Stimulated activated naive CD8-positive, alpha-beta T cell treated with anti-CD3 and anti-CD28 coated beads, Interleukin-15, Interleukin-2, amounts not matched to agents 100 U/mL and 50 U/mL, for 24 hours (primary cell): ENCODE results near the gene HOXD8.

ENCODE experiments used
- ATAC-seq: fragments of 150-1000 bp; cut with Tn5 transposase; one replicate; pipeline ENCODE4 v1.10.0; 2021
- DNase-seq: peaks from one replicate; pipeline ENCODE4 v3.0.0; 2021

HOXD8 gene

GRCh38 chr2:176103742-176104315 lies 25.7 kb upstream of the HOXD8 start:
- no peak for ATAC-seq
- no peak for DNase-seq

- no peak for DNase-seq
- ATAC-seq = peak; percentile 26
Measured at GRCh38 chr2:176104316-176105077, 25.0 kb upstream of the HOXD8 start.

DNA sequence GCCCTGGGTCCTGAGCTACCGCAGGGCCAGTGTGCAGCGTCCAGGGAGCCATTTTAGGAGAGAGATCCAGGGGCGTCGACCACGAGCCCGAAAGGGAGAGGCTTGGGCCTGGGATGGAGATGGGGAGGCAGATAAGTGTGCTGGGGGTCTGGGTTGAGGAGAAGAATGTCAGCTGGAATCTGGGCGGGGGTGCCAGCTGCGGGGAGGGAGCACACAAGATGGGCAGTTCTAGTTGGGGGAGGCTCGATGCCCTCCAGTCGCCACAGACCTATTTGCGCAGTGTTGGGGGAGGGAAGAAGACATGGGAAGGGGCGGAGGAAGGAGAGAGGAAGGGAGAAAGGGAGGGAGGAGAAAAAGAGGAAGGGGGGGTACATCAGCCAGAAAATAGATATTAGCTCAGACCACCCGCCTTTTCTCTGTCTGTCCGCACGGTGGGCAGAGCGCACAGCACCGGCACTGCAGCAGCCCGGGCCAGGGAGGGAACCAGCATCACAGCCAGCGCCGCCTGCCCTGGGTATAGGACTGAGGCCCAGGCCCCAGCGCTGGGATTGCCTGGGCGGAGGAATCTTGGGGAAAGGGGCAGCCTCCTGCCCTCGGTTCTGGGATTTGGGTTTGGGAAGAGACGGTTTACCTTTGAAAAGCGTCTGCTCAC lies 24.3 kb upstream of the HOXD8 start:
- ATAC-seq (no peak), DNase-seq (no peak)

DNA sequence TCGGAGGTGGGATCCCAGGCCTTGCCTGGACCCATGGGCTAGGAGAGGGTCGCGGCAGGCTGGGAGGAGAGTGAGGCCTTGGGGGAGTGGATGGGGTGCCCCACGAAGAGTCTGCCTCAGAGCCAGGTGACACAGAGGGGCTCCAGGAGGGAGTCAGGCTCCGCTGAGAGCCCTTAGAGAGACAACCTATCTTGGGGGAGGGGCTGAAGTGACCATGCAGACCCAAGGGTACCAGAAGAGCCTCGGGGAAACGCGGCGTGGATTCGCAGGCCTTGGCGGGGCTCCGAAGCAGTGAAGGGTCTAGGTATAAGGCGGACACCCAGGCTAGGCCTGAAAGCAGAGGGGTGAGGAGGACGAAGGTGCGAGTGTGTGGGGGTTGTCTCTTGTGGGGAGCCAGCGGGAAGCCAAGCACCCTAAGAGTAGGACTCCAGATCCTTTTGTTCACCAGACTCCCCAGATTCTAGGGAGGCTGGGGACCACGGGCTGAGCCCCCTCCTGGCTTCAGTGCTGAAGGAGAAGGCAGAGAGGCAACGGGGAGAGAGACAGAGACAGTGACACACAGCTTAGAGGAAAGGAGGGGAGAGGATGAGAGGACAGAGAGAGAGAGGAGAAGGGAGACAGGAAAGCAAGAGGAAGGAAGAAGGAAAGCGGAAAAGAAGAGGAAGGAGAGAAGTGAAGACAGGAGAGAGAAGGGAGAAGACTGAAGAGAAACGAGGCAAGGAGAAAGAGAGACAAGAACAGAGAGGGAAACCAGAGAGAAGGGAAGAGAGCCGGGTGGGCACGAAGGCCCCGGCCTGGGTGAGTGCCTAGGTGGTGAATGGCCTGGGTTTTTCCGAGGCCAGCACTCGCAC lies 23.6 kb upstream of the HOXD8 start:
- DNase-seq (no peak), ATAC-seq (no peak)

GRCh38 chr2:176106581-176107539 lies 22.6 kb upstream of the HOXD8 start, which contains the start of gene HOXD11:
HOXD11 (plus strand) TSS chr2:176107280; CDS start chr2:176107356, 76 bp downstream.
- DNase-seq (no peak), ATAC-seq (peak; percentile 27)

DNA sequence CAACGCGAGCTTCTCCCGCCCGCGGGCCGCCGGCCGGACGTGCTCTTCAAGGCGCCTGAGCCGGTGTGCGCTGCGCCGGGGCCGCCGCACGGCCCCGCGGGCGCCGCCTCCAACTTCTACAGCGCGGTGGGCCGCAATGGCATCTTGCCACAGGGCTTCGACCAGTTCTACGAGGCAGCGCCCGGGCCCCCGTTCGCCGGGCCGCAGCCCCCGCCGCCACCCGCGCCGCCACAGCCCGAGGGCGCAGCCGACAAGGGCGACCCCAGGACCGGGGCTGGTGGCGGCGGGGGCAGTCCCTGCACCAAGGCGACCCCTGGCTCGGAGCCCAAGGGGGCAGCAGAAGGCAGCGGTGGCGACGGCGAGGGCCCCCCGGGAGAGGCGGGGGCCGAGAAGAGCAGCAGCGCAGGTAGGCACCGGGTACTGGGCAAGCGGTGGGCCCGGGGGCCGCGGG lies 21.7 kb upstream of the HOXD8 start:
- DNase-seq = no peak

DNA sequence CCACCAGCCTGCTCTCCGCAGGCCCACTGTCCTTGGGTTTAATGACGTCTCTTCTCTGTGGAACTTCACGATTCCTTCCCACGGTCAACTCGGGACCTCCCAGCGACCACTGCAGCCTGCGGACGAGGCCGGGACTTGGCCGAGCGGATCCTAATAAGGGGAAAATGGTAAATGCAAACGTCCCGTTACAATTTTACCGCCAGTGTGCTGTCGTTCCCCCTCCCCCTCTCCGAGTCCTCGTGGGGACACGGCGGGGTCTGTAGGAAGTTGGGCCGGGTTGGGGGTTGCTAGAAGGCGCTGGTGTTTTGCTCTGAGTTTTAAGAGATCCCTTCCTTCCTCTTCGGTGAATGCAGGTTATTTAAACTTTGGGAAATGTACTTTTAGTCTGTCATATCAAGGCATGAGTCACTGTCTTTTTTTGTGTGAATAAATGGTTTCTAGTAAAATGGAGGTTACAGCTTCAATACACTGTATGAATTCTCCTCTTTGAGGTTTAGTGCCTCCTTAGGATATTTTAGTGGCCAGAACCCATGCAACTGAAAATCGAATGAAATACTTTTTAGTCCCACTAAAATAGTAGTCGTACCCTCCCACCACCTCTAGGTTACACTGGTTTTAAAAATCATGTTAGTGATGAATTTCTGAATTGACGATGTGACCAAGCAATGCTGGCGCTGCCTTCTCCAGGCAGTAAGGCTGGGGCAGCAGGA lies 20.2 kb upstream of the HOXD8 start:
- ATAC-seq = no peak
- no peak for DNase-seq

More for the DNA sequence above, 21.7 kb upstream of the HOXD8 start:
- ATAC-seq = no peak

GRCh38 chr2:176109946-176110345 lies 19.6 kb upstream of the HOXD8 start:
- DNase-seq = no peak
- no peak for ATAC-seq

- ATAC-seq (no peak), DNase-seq (no peak)
Measured at GRCh38 chr2:176110415-176111308, 18.8 kb upstream of the HOXD8 start.

DNA sequence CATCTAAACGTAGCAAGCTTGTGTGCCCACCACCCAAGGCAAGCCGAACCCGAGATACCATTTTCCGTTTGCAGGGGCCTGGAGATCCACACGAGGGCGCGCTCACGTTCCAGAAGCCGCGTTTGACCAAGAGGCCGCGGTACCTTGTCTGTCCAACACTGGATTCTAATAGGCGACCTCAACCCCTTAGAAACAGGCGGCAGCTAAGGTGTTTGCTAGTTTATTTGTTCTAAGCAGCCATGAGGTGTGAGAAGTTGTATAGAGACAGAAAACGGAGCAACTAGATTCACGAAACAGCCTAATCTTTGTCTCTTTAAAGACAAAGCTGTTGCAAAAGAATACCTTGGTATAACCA lies 18.2 kb upstream of the HOXD8 start:
- no peak for ATAC-seq
- no peak for DNase-seq

DNA sequence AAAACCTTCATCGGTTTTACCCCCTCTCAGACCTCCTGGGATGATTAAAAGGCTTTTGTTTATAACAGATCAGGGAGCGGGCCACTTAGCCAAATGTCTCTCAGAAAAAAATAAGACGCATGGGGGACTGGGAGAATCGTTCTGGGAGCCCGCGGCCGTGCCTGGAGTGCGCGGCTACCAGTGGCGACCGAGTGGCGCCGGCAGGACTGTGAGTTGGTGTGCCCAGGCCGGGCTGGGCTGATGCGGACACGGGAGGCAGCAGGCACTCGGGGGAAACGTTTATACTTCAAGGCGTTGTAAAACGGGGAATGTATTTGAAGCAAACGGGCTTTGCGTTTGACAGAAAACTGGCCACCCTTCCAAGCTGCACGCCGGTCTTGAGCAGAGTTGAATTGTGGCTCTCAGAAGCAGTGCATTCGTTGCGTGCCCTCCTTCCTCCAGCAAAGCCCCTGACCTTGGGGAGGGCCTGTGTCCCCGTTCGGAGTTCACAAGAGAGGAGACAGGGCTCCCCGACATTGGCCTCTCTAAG lies 17.6 kb upstream of the HOXD8 start:
- DNase-seq (no peak), ATAC-seq (no peak)

DNA sequence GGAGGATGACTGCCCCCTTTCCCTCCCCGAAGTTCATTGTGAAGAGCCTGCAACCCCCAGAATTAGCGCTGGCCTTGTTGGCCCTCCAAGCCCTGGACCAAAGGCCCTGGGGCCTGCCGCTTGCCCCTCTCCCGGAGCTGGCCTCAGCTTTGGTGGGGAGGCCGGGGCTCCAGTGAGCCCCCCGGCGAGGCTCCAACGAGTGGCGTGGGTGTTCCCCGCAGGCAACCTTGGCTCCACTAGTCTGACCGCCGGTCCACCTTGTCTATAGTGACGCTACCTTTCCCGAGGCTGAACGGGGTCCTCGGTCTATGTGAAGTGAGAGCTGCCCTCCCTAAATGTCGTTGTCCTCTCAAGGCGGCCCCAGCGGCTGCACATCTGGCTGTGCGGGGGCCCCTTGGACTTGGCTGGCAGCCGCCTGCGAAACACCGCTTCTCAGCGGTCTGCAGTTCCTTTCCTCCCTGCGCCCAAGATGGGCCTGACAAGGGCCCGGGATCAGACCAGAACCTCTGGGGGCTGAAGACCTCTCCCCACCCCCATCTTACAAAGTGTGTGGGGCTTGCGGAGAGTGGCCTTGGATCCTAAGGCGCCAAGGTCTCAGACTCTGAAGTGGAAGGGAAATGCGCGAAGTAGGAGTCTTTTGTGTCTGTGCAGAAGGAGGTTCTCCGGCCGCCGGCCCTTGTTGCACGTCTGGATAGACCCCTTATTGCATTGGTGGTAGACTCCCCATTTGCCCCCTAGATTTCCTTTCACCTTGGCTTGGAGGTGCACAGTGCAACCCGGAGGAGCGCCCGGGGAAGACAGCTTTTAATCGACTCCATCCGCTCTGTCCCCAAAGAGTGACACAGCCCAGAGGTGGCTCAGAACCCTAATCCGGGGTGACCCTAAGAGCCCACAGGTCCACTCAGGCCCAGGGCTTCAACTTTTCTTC lies 16.9 kb upstream of the HOXD8 start:
- no peak for ATAC-seq

DNA sequence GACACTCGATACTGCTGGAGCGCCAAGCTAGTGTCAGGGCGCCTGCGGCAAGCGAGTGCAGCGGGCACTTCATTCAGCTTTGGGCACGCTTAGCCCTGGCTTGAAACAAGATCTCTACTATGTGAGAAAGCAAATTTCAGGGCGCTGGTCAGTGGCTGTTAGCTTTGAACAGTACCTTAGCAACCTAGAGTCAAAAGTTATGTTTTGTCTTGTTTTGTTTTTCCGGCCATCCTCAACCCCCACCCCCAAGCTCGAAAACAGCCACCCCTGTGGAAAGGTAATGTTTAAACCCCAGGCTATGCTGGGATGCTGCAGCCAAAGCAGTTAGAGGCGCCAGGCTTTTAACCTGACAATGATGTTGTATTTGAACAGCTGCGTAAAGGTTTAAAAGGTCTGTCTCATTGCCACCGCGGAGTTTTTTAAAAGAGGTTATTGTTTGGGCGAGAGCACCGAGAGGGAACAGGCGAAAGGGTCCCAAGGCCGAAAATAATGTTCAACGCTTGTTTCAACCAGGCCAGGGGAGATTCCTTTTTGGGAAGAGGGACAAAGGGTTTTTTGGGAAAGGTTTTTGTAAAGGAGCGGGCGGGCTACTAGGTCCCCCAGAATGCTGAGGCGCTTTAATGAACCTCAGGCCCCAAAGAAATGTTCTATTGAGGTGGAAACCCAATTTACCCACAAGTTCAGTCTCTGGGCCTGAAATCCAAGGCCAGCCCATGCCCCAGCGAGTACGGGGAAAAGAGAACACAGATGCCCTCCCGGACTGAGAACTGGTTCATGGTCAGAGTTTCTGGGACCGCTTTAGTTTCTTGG lies 15.2 kb upstream of the HOXD8 start:
- DNase-seq (no peak), ATAC-seq (no peak)

More for the DNA sequence above, 16.9 kb upstream of the HOXD8 start:
- no peak for DNase-seq

GRCh38 chr2:176114930-176115625 lies 14.4 kb upstream of the HOXD8 start:
- no peak for ATAC-seq
- no peak for DNase-seq

DNA sequence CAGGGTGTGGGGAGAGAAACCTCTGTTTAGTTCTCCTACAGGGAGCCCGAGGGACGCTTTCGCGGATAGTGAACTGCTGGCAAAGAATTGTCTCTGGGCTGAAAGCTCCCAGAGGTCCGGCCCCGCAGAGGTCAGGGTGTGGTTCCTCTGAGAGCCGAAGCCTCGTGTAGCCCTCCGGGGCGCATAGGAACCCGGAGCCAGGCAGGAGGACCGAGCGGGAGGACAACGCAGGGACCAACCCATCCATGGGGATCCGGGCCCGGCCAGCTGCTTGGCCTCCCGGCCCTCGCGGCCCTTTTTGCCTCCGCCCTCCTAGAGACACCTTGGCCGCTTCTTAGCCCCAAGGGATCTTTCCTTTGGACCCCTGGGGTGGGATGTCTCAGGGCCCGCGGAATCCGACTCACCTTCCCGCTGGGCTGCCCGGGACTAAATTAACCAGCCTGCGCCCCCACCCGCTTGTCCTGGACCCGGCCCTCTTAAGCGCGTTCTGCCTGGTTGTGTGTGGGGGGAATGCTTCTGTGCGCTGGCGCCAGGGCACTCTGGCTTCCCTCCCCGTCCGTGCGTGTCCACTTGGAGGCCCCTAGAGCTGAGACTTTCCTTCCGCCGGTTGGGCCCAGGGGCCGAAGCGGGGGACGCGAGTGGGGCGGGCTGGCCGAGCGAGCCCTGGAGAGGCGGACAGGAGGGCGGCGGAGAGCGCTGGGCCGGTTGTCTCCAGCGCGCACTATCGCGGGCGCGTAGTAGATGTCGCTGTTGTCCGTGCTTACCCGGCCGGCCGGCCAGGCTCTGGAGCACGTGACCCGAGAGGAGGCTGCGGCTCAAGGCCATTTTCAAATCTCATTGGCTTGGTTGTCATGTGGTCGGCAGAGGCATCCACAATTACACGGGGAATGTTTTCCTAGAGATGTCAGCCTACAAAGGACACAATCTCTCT lies 13.4 kb upstream of the HOXD8 start, which contains the start of gene HOXD10:
Gene HOXD10, plus strand, starts transcription at position 896 of the 931 bp plus-strand sequence. CDS start 56 bp downstream, outside the sequence.
- no peak for DNase-seq
- ATAC-seq = no peak
